Smooth muscle cell (in vitro differentiated cells): ENCODE results near the gene FMN1. TPM values are rescaled to one million over a fixed set of nuclear protein-coding genes. Genes with fewer than 3 reads are reported as not detected.

Source experiments
- DNase-seq: peaks from one replicate; lab custom pipeline; 2025; ENCODE audit not compliant: unreplicated experiment; lab: John Stamatoyannopoulos, UW
- H2AFZ ChIP-seq: fragments of 200-600 bp; sonication (generic); 2 replicates; pipeline ENCODE4 v1.6.0; 2016; ENCODE audit warnings: antibody characterized with exemption, low read depth, mild to moderate bottlenecking
- H3F3A ChIP-seq: fragments of 200-600 bp; sonication (generic); 2 replicates; pipeline ENCODE4 v1.6.0; 2017; ENCODE audit warnings: antibody characterized with exemption, low read depth
- H3K27ac ChIP-seq: fragments of 200-600 bp; sonication (generic); 2 replicates; pipeline ENCODE4 v1.5.1; 2016; ENCODE audit warnings: low read depth, mild to moderate bottlenecking
- H3K27me3 ChIP-seq: fragments of 200-600 bp; sonication (generic); 2 replicates; pipeline ENCODE4 v1.6.1; 2016; ENCODE audit warnings: low read depth, mild to moderate bottlenecking
- H3K36me3 ChIP-seq: fragments of 200-600 bp; sonication (generic); 2 replicates; pipeline ENCODE4 v1.5.1; 2016; ENCODE audit warnings: low read depth
- H3K4me1 ChIP-seq: fragments of 200-600 bp; sonication (generic); 2 replicates; pipeline ENCODE4 v1.5.1; 2016; ENCODE audit warnings: low read depth
- H3K4me2 ChIP-seq: fragments of 200-600 bp; sonication (generic); 2 replicates; pipeline ENCODE4 v1.6.0; 2016; ENCODE audit warnings: mild to moderate bottlenecking
- H3K4me3 ChIP-seq: fragments of 200-600 bp; sonication (generic); 2 replicates; pipeline ENCODE4 v1.5.1; 2016; ENCODE audit warnings: mild to moderate bottlenecking
- H3K79me2 ChIP-seq: fragments of 200-600 bp; sonication (generic); 2 replicates; pipeline ENCODE4 v1.6.0; 2016; ENCODE audit warnings: low read depth, mild to moderate bottlenecking
- H3K9ac ChIP-seq: fragments of 200-600 bp; sonication (generic); 2 replicates; pipeline ENCODE4 v1.6.0; 2016; ENCODE audit warnings: low read depth
- H3K9me3 ChIP-seq: fragments of 200-600 bp; sonication (generic); replicated peaks from 2 replicates; pipeline ENCODE4 v1.5.1; 2016; ENCODE audit warnings: low read depth
- H4K20me1 ChIP-seq: fragments of 200-600 bp; sonication (generic); 2 replicates; pipeline ENCODE4 v1.6.0; 2016; ENCODE audit warnings: low read depth
- WGBS: methylation state at CpG from one replicate; pipeline ENCODE4 v1.1.7; 2016; ENCODE audit warnings: low lambda C conversion rate; 5-methylcytosine and 5-hydroxymethylcytosine counted together
- polyA plus RNA-seq: library from polyadenylated mRNA; unstranded; fragments of >200 nt; fragmentation: Nextera tagmentation; extraction: Ambion mirVana; gene quantifications from 2 replicates; pipeline ENCODE4 v1.2.1, GENCODE V29; 2016
- total RNA-seq: library from RNA; depleted of rRNA; stranded (reverse); fragments of >200 nt; gene quantifications from 2 replicates; pipeline ENCODE4 v1.2.3, GENCODE V29; 2014
- TF ChIP-seq, protein P1 (sequence below): fragments of 200-600 bp; sonication (generic); IDR thresholded peaks from 2 replicates; pipeline ENCODE4 v1.5.1; 2017; ENCODE audit warnings: borderline replicate concordance, mild to moderate bottlenecking, antibody characterized with exemption; ENCODE audit not compliant: insufficient read depth, poor library complexity, severe bottlenecking

The FMN1 gene
- total and polyA plus RNA-seq, 2 experiments from 2014 or later = 0.08 to 4.0 TPM

DNA sequence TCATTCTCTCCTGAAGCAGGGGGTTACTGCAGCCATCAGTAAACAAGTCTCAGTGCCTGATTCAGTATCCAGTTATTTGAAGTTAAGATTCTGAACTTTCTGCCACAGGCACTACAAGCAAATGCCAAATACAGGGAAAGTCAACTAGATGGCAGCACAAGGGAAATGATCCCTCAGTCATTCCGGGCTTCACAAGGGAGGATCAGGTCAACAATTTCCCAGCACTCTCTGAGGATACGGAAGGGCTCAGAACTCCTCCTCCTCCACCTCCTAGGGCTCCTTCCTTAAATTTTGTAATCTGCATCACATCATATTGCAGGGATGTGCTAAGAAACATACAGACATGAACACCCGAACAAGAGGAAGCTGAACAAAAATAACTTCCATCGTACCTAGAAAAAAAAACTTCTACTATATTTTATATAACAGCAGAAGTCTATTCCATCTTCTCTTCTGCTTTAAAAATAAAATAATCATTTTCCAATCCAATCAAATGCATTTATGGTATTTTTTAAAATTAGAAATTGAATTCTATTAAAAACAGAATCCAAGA, 187.1 kb downstream of the FMN1 start:
- Histone ChIP-seq H3K36me3 (no peaks in the 10 kb centered on the region), H3K4me2 (no peak overlapping the region), H3K9ac (no peak overlapping the region), H4K20me1 (no peaks in the 10 kb centered on the region), H3K4me3 (no peak overlapping the region), H2AFZ (no peak overlapping the region), H3K4me1 (peaks cover 19% of the 10 kb centered on the region), H3K9me3 (no peaks in the 10 kb centered on the region), H3K27me3 (no peaks in the 10 kb centered on the region), H3K79me2 (no peaks in the 10 kb centered on the region), H3K27ac (no peak overlapping the region), H3F3A (no peaks in the 10 kb centered on the region)
- DNase-seq = no peak
- TF ChIP-seq, protein P1, sequence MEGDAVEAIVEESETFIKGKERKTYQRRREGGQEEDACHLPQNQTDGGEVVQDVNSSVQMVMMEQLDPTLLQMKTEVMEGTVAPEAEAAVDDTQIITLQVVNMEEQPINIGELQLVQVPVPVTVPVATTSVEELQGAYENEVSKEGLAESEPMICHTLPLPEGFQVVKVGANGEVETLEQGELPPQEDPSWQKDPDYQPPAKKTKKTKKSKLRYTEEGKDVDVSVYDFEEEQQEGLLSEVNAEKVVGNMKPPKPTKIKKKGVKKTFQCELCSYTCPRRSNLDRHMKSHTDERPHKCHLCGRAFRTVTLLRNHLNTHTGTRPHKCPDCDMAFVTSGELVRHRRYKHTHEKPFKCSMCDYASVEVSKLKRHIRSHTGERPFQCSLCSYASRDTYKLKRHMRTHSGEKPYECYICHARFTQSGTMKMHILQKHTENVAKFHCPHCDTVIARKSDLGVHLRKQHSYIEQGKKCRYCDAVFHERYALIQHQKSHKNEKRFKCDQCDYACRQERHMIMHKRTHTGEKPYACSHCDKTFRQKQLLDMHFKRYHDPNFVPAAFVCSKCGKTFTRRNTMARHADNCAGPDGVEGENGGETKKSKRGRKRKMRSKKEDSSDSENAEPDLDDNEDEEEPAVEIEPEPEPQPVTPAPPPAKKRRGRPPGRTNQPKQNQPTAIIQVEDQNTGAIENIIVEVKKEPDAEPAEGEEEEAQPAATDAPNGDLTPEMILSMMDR = no peak
- 50% methylated on average over 4 of the region's 4 CpGs for WGBS

DNA sequence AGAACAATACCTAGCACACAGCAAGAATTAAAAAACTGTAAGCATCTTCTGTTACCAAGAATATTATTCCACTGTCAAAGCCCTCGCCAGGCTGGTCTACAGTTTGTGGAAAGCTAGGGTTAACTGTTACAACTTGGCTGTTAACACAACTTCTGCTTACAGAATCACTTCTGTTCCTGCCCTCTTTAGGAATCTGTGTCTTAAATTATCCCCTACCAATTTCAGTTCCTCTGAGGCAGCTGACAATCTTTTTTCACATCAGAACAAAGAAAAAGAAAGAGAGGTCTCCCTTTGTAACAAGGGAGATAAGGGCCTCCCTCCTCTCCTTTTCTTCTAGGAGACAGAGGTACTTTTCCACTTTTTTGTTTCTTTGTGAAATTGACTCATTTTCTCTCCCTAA, 188.9 kb downstream of the FMN1 start:
- H3F3A ChIP-seq = no peaks in the 10 kb centered on the region
- TF ChIP-seq, protein P1 = no peak
- no peak overlapping the region for H2AFZ ChIP-seq
- no peaks in the 10 kb centered on the region for H3K36me3 ChIP-seq
- peaks cover 19% of the 10 kb centered on the region for H3K4me1 ChIP-seq
- no peaks in the 10 kb centered on the region for H3K79me2 ChIP-seq
- H3K9ac ChIP-seq = no peak overlapping the region
- H3K4me2 ChIP-seq = no peak overlapping the region
- H3K27me3 ChIP-seq = no peaks in the 10 kb centered on the region
- WGBS = 94% methylated on average over 1 of the region's 1 CpG
- no peak for DNase-seq
- no peaks in the 10 kb centered on the region for H4K20me1 ChIP-seq
- H3K27ac ChIP-seq = no peak overlapping the region
- H3K9me3 ChIP-seq = no peaks in the 10 kb centered on the region
- no peak overlapping the region for H3K4me3 ChIP-seq

DNA sequence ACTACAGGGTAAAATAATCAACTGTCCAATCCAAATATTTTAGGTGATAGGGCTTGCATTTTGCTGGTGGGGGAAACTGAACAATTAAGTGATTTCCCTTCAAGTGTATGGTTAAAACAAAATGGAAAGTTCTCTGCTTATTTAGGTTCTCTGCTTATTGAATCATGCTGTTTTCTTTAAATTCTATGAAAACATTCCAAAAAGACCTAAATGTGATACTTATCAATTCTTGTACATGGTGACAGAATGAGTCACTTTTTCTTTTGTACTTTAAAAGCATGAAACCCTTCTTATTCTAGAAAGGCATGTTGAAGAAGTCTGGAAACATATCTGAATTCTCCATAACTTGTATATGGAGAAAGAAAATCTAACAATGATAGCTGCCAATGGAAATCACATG, 192.6 kb downstream of the FMN1 start:
- no peak for DNase-seq
- H3K9me3 ChIP-seq = no peaks in the 10 kb centered on the region
- H3K36me3 ChIP-seq = no peaks in the 10 kb centered on the region
- TF ChIP-seq, protein P1 = no peak
- no peaks in the 10 kb centered on the region for H3K27me3 ChIP-seq
- no peaks in the 10 kb centered on the region for H3F3A ChIP-seq
- H2AFZ ChIP-seq = no peak overlapping the region
- no peak overlapping the region for H3K27ac ChIP-seq
- H4K20me1 ChIP-seq = no peaks in the 10 kb centered on the region
- peaks cover 13% of the 10 kb centered on the region for H3K4me1 ChIP-seq
- no peak overlapping the region for H3K9ac ChIP-seq
- no peaks in the 10 kb centered on the region for H3K79me2 ChIP-seq
- no peak overlapping the region for H3K4me2 ChIP-seq
- no peak overlapping the region for H3K4me3 ChIP-seq

DNA sequence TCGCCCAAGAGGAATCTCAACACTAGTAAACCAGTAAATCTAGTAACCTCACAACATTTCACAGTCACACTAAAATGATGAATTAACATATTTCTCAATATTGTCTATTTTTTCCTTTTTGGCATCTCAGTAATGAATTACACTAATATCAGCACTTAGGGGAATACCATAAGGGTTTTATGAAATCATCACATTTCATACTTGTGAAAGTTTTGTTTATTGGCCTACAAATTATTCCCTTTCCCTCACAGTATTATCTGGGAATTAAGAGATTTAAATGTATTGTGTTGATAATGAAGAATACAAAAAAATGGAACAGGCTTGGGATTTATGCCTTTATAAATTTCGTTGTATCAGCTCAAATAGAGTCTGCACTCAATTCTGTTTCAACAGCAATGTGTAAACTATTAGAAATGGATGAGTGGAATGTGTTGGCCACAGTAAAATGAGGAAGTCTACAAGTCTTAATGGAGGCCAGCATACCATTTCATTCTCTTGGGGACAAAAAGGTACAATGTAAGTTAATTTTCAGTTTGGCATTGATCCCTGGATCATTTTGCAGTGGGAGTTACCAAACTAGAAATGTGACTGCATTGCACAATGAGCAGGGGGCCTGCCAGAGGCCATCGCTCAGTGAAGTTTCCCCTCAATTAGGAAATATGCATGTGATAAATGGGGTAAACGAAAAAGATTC, 195.4 kb downstream of the FMN1 start:
- DNase-seq = no peak
- TF ChIP-seq, protein P1 = no peak

More for the DNA sequence above, 195.4 kb downstream of the FMN1 start:
- Histone ChIP-seq H3K4me1 (no peaks in the 10 kb centered on the region), H3K79me2 (no peaks in the 10 kb centered on the region), H3K4me3 (no peak overlapping the region), H3K27me3 (no peaks in the 10 kb centered on the region), H3K9ac (no peak overlapping the region), H3K9me3 (no peaks in the 10 kb centered on the region), H4K20me1 (no peaks in the 10 kb centered on the region), H2AFZ (no peak overlapping the region), H3K36me3 (no peaks in the 10 kb centered on the region), H3K27ac (no peak overlapping the region), H3K4me2 (no peak overlapping the region), H3F3A (no peaks in the 10 kb centered on the region)
- 93% methylated on average over 4 of the region's 4 CpGs for WGBS
